Stomach (tissue), 9 donors: ENCODE results near the gene PLAC1. TPM values are rescaled to one million over a fixed set of nuclear protein-coding genes. Genes with fewer than 3 reads are reported as not detected.

Experiments
- DNase-seq, 2 donors: peaks; one replicate each; pipeline versions ENCODE4 v3.0.0 to v3.0.0-alpha.2; 2013 to 2019
- H3K27ac ChIP-seq, 5 donors: fragments of 200-600 bp in 4 of 5; sonication (generic) in 4 of 5; one replicate each; pipeline ENCODE4 v1.5.1; 2013 to 2019; ENCODE audit warnings: mild to moderate bottlenecking in 1 of 5, moderate library complexity in 1 of 5
- H3K27me3 ChIP-seq, 3 donors: fragments of 200-600 bp; sonication (generic); one replicate each; pipeline ENCODE4 v1.5.1; 2017 to 2019; ENCODE audit warnings: mixed run types in 1 of 3
- H3K36me3 ChIP-seq, 4 donors: fragments of 200-600 bp; sonication (generic); 1 replicate in 3 of 4; 2 replicates in 1 of 4; pipeline ENCODE4 v1.5.1; 2016 to 2019
- H3K4me1 ChIP-seq, 4 donors: fragments of 200-600 bp; sonication (generic); one replicate each; pipeline ENCODE4 v1.5.1; 2016 to 2019
- H3K4me3 ChIP-seq, 4 donors: fragments of 200-600 bp; sonication (generic) in 3 of 4; one replicate each; pipeline ENCODE4 v1.5.1; 2016 to 2019; ENCODE audit warnings: mild to moderate bottlenecking in 1 of 4
- H3K9me3 ChIP-seq, 4 donors: fragments of 200-600 bp; sonication (generic); one replicate each; pipeline ENCODE4 v1.5.1; 2016 to 2019
- CTCF ChIP-seq, 7 experiments: fragments of 450-650 bp in 4 of 7; fragments of 200-600 bp in 3 of 7; sonication (generic) in 3 of 7; IDR thresholded peaks; one replicate each; pipeline ENCODE4 v1.5.1; 2016 to 2019; ENCODE audit warnings: antibody characterized with exemption in 7 of 7, control low read depth in 2 of 7, mild to moderate bottlenecking in 1 of 7
- EP300 ChIP-seq: sonication (generic); formaldehyde crosslinking; IDR thresholded peaks from one replicate; pipeline ENCODE4 v1.6.1; 2017; ENCODE audit warnings: antibody characterized with exemption
- POLR2A ChIP-seq, 4 donors: fragments of 450-650 bp; IDR thresholded peaks; one replicate each; pipeline ENCODE4 v1.6.1; 2016; ENCODE audit warnings: antibody characterized with exemption in 4 of 4, control low read depth in 2 of 4, mild to moderate bottlenecking in 1 of 4, moderate library complexity in 1 of 4
- POLR2AphosphoS5 ChIP-seq, 3 donors: sonication (generic); formaldehyde crosslinking; IDR thresholded peaks; one replicate each; pipeline ENCODE4 v1.6.1; 2016; ENCODE audit warnings: antibody characterized with exemption in 3 of 3
- WGBS, 5 donors: extraction: QIAGEN DNeasy Blood & Tissue Kit in 3 of 5; methylation state at CpG; one replicate each; pipeline versions ENCODE4 v1.1.5 to v1.1.7; 2013 to 2018; 5-methylcytosine and 5-hydroxymethylcytosine counted together
- intact Hi-C: fragments of 100-400 bp; cut with DNase I; formaldehyde crosslinking; loops from one replicate; pipeline ENCODE4 v1.15.1; 2023; ENCODE audit warnings: low total_unique reads
- polyA plus RNA-seq, 3 donors: library from polyadenylated mRNA; stranded (reverse); fragments of 200-250 nt; gene quantifications; one replicate each; pipeline ENCODE4 v1.2.3, GENCODE V29; 2013
- total RNA-seq, 5 donors: library from RNA; depleted of rRNA; stranded (reverse); fragments of >200 nt; gene quantifications; one replicate each; pipeline versions ENCODE4 v1.1.0 to v1.2.3, GENCODE V29; 2014 to 2016
- donor health status: healthy with polysubstance abuse.
- donor health status: Bipolar disorder and iron deficiency.
- donor health status: healthy.

PLAC1 gene
- total and polyA plus RNA-seq, 8 donors, result not detected

- no peaks in the 10 kb centered on the region for H3K36me3 ChIP-seq
- peaks cover 0 to 19% (median 9%) of the 10 kb centered on the region in 4 donors for H3K4me1 ChIP-seq
- intact Hi-C loops, result no loop called here
- no peaks in the 10 kb centered on the region for H3K9me3 ChIP-seq
- no peak for DNase-seq
- 46 to 57% (median 53%) methylated on average over 6 of the region's 6 CpGs for WGBS, 5 donors
- H3K27me3 ChIP-seq, result peaks cover 9 to 41% (median 40%) of the 10 kb centered on the region in 3 donors
- TF ChIP-seq EP300, result no peak
- TF ChIP-seq POLR2A (IDR thresholded peaks at IDR 0.05), result no peak
- no peak for TF ChIP-seq CTCF (IDR thresholded peaks at IDR 0.05)
- TF ChIP-seq POLR2AphosphoS5 (IDR thresholded peaks at IDR 0.05), result no peak
- H3K27ac ChIP-seq, result no peak overlapping the region
- H3K4me3 ChIP-seq, result peak overlapping the region in 1 of 4 donors; percentile 38
Observed at GRCh38 chrX:134544135-134544512, 114.1 kb downstream of the PLAC1 start.

- Histone ChIP-seq H3K36me3 (no peaks in the 10 kb centered on the region), H3K27ac (no peak overlapping the region), H3K4me1 (peaks cover 0 to 13% (median 8%) of the 10 kb centered on the region in 4 donors), H3K27me3 (peaks cover 9 to 37% (median 31%) of the 10 kb centered on the region in 3 donors), H3K9me3 (no peaks in the 10 kb centered on the region), H3K4me3 (no peak overlapping the region)
- no peak for DNase-seq
- TF ChIP-seq POLR2AphosphoS5 (IDR thresholded peaks at IDR 0.05) (no peak), POLR2A (IDR thresholded peaks at IDR 0.05) (no peak), CTCF (IDR thresholded peaks at IDR 0.05) (no peak), EP300 (no peak)
- intact Hi-C loops, result no loop called here
- WGBS, 5 donors, result 46 to 74% (median 60%) methylated on average over 3 of the region's 3 CpGs
Observed at GRCh38 chrX:134543288-134543687, 115.0 kb downstream of the PLAC1 start.

- Histone ChIP-seq H3K27me3 (peaks cover 9 to 37% (median 28%) of the 10 kb centered on the region in 3 donors), H3K27ac (no peak overlapping the region), H3K4me3 (no peak overlapping the region), H3K4me1 (peaks cover 0 to 12% (median 6%) of the 10 kb centered on the region in 4 donors), H3K36me3 (no peaks in the 10 kb centered on the region), H3K9me3 (no peaks in the 10 kb centered on the region)
- peak in 1 of 2 donors; percentile 72 for DNase-seq
- TF ChIP-seq POLR2AphosphoS5 (IDR thresholded peaks at IDR 0.05), result no peak
- TF ChIP-seq CTCF (IDR thresholded peaks at IDR 0.05), result no peak
- TF ChIP-seq EP300, result no peak
- TF ChIP-seq POLR2A (IDR thresholded peaks at IDR 0.05), result no peak
- WGBS, 5 donors, result 17 to 48% (median 29%) methylated on average over 1 to 2 of the region's 2 CpGs
- intact Hi-C loops, result no loop called here
Observed at GRCh38 chrX:134542485-134542884, 115.8 kb downstream of the PLAC1 start.

- Histone ChIP-seq H3K27me3 (peaks cover 9 to 37% (median 25%) of the 10 kb centered on the region in 3 donors), H3K36me3 (no peaks in the 10 kb centered on the region), H3K4me3 (no peak overlapping the region), H3K9me3 (no peaks in the 10 kb centered on the region), H3K4me1 (peaks cover 0 to 18% (median 6%) of the 10 kb centered on the region in 4 donors), H3K27ac (no peak overlapping the region)
- intact Hi-C loops, result no loop called here
- no peak for DNase-seq
- WGBS, 5 donors, result 38 to 83% (median 64%) methylated on average over 3 of the region's 3 CpGs
- TF ChIP-seq CTCF (IDR thresholded peaks at IDR 0.05) (no peak), POLR2A (IDR thresholded peaks at IDR 0.05) (no peak), POLR2AphosphoS5 (IDR thresholded peaks at IDR 0.05) (no peak), EP300 (no peak)
Observed at GRCh38 chrX:134541906-134542305, 116.4 kb downstream of the PLAC1 start.
